H9 (cell line): Measurements from ENCODE around the gene CD180. TPM values are rescaled to one million over a fixed set of nuclear protein-coding genes. Genes with fewer than 3 reads are reported as not detected.
A peak's percentile ranks its signal among the peaks of the same experiment; 100 is the strongest.

Source experiments
- DNase-seq: peaks from one replicate; pipeline ENCODE4 v3.0.0-alpha.2; 2017
- H2AFZ ChIP-seq: one replicate; pipeline ENCODE4 v1.6.1; 2013; ENCODE audit warnings: mild to moderate bottlenecking, low read length, control low read depth, moderate library complexity
- H2AK5ac ChIP-seq: 2 replicates; pipeline ENCODE4 v1.6.1; 2013; ENCODE audit warnings: low read length, control low read depth, mixed read lengths; ENCODE audit not compliant: insufficient read length
- H2BK120ac ChIP-seq: one replicate; pipeline ENCODE4 v1.6.1; 2013; ENCODE audit warnings: low read depth, mild to moderate bottlenecking, low read length, control low read depth, inconsistent platforms; ENCODE audit not compliant: poor library complexity, severe bottlenecking
- H2BK12ac ChIP-seq: 2 replicates; pipeline ENCODE4 v1.6.1; 2013; ENCODE audit warnings: low read length, control low read depth, mixed read lengths, low read depth; ENCODE audit not compliant: insufficient read length
- H2BK15ac ChIP-seq: 2 replicates; pipeline ENCODE4 v1.6.1; 2013; ENCODE audit warnings: low read depth, low read length, control low read depth
- H2BK20ac ChIP-seq: one replicate; pipeline ENCODE4 v1.6.1; 2013; ENCODE audit warnings: low read depth, mild to moderate bottlenecking, low read length, control low read depth, inconsistent platforms; ENCODE audit not compliant: poor library complexity, severe bottlenecking
- H2BK5ac ChIP-seq: 2 replicates; pipeline ENCODE4 v1.6.1; 2013; ENCODE audit warnings: low read length, control low read depth, mixed read lengths; ENCODE audit not compliant: insufficient read length
- H3K14ac ChIP-seq: 2 replicates; pipeline ENCODE4 v1.6.1; 2013; ENCODE audit warnings: low read length, control low read depth; ENCODE audit not compliant: insufficient read depth
- H3K18ac ChIP-seq: 2 replicates; pipeline ENCODE4 v1.6.1; 2013; ENCODE audit warnings: low read depth, mild to moderate bottlenecking, mixed read lengths, low read length, control low read depth; ENCODE audit not compliant: insufficient read length
- H3K23ac ChIP-seq: 2 replicates; pipeline ENCODE4 v1.6.1; 2013; ENCODE audit warnings: low read length, control low read depth, mixed read lengths, low read depth; ENCODE audit not compliant: insufficient read length
- H3K23me2 ChIP-seq: 2 replicates; pipeline ENCODE4 v1.6.1; 2013; ENCODE audit warnings: low read depth, mild to moderate bottlenecking, mixed read lengths, low read length, control low read depth; ENCODE audit not compliant: insufficient read length, poor library complexity, severe bottlenecking
- H3K27ac ChIP-seq: 2 replicates; pipeline ENCODE4 v1.5.1; 2013; ENCODE audit warnings: low read length, control low read depth, mixed read lengths, low read depth; ENCODE audit not compliant: insufficient read length
- H3K27me3 ChIP-seq: 2 replicates; pipeline ENCODE4 v1.6.1; 2013; ENCODE audit warnings: low read length, control low read depth, inconsistent platforms; ENCODE audit not compliant: insufficient read depth
- H3K4ac ChIP-seq: 2 replicates; pipeline ENCODE4 v1.6.1; 2013; ENCODE audit warnings: low read depth, mild to moderate bottlenecking, control low read depth, inconsistent platforms, low read length, moderate library complexity
- H3K4me1 ChIP-seq: 2 replicates; pipeline ENCODE4 v1.6.1; 2013; ENCODE audit warnings: low read length, control low read depth, inconsistent platforms; ENCODE audit not compliant: insufficient read depth
- H3K4me2 ChIP-seq: 2 replicates; pipeline ENCODE4 v1.6.1; 2013; ENCODE audit warnings: low read length, control low read depth, mixed read lengths; ENCODE audit not compliant: insufficient read length, insufficient read depth
- H3K56ac ChIP-seq: 2 replicates; pipeline ENCODE4 v1.6.1; 2013; ENCODE audit warnings: low read depth, mild to moderate bottlenecking, mixed read lengths, low read length, control low read depth; ENCODE audit not compliant: insufficient read length
- H3K79me1 ChIP-seq: 2 replicates; pipeline ENCODE4 v1.6.1; 2013; ENCODE audit warnings: low read depth, mild to moderate bottlenecking, moderate library complexity, low read length, control low read depth, inconsistent platforms; ENCODE audit not compliant: insufficient read depth, poor library complexity, severe bottlenecking
- H3K79me2 ChIP-seq: 2 replicates; pipeline ENCODE4 v1.6.1; 2013; ENCODE audit warnings: low read length, control low read depth, inconsistent platforms; ENCODE audit not compliant: insufficient read depth
- H3K9ac ChIP-seq: 2 replicates; pipeline ENCODE4 v1.6.1; 2013; ENCODE audit warnings: low read length, control low read depth, mixed read lengths; ENCODE audit not compliant: insufficient read length; ENCODE audit errors: extremely low read depth
- H3K9me3 ChIP-seq: one replicate; pipeline ENCODE4 v1.6.1; 2013; ENCODE audit warnings: low read depth, low read length, inconsistent platforms; ENCODE audit not compliant: control insufficient read depth
- H3T11ph ChIP-seq: one replicate; pipeline ENCODE4 v1.6.1; 2013; ENCODE audit warnings: mild to moderate bottlenecking, low read length, control low read depth, inconsistent platforms
- H4K20me1 ChIP-seq: one replicate; pipeline ENCODE4 v1.6.1; 2013; ENCODE audit not compliant: control insufficient read depth, insufficient read length, insufficient read depth
- H4K5ac ChIP-seq: 2 replicates; pipeline ENCODE4 v1.6.1; 2013; ENCODE audit warnings: low read depth, mild to moderate bottlenecking, mixed read lengths, low read length, control low read depth; ENCODE audit not compliant: insufficient read length
- H4K8ac ChIP-seq: replicated peaks from 2 replicates; pipeline ENCODE4 v1.6.1; 2013; ENCODE audit warnings: low read length, control low read depth, mixed read lengths, low read depth; ENCODE audit not compliant: insufficient read length
- H4K91ac ChIP-seq: 2 replicates; pipeline ENCODE4 v1.6.1; 2013; ENCODE audit warnings: low read depth, mild to moderate bottlenecking, moderate library complexity, mixed read lengths, low read length, control low read depth; ENCODE audit not compliant: insufficient read length
- H3K27ac Mint-ChIP-seq, 3 experiments: 2 replicates in 2 of 3; 3 replicates in 1 of 3; pipeline ENCODE4 v1.8.0; 2020 to 2021; ENCODE audit warnings: mixed read lengths in 3 of 3, mild to moderate bottlenecking in 1 of 3, moderate library complexity in 1 of 3
- H3K27me3 Mint-ChIP-seq: 2 replicates; pipeline ENCODE4 v1.8.0; 2021; ENCODE audit warnings: low read depth, mild to moderate bottlenecking, moderate library complexity, mixed read lengths
- H3K36me3 Mint-ChIP-seq, 3 experiments: 2 replicates in 2 of 3; 3 replicates in 1 of 3; pipeline ENCODE4 v1.8.0; 2020 to 2021; ENCODE audit warnings: low read depth in 3 of 3, mixed read lengths in 3 of 3; ENCODE audit not compliant: insufficient read depth in 1 of 3
- H3K4me1 Mint-ChIP-seq, 2 experiments: 2 replicates each; pipeline ENCODE4 v1.8.0; 2020; ENCODE audit warnings: mixed read lengths in 2 of 2
- H3K4me3 Mint-ChIP-seq, 2 experiments: 2 replicates in 1 of 2; 3 replicates in 1 of 2; pipeline ENCODE4 v1.8.0; 2020 to 2021; ENCODE audit warnings: mild to moderate bottlenecking in 2 of 2, mixed read lengths in 2 of 2, moderate library complexity in 1 of 2
- H3K9me3 Mint-ChIP-seq, 2 experiments: 2 replicates in 1 of 2; 3 replicates in 1 of 2; pipeline ENCODE4 v1.8.0; 2020; ENCODE audit warnings: mild to moderate bottlenecking in 2 of 2, mixed read lengths in 2 of 2, moderate library complexity in 1 of 2
- CTCF ChIP-seq: fragments of 200-600 bp; sonication (generic); conservative IDR thresholded peaks from 3 replicates; pipeline ENCODE4 v1.8.0; 2021; ENCODE audit warnings: antibody characterized with exemption, mild to moderate bottlenecking
- WGBS: extraction: QIAGEN DNeasy Blood & Tissue Kit; methylation state at CpG from one replicate; pipeline ENCODE4 v1.1.7; 2013; ENCODE audit warnings: missing lambda C conversion rate, low lambda C conversion rate, mixed read lengths; ENCODE audit not compliant: insufficient read length; ENCODE audit errors: extremely low coverage; 5-methylcytosine and 5-hydroxymethylcytosine counted together
- total RNA-seq: library from RNA; stranded (reverse); gene quantifications from 2 replicates; pipeline ENCODE4 v1.2.1, GENCODE V29; 2021

Gene CD180
- total RNA-seq, 1 experiment from 2014 or later = not detected

- Histone ChIP-seq H4K91ac (no peak overlapping the region), H2BK120ac (no peak overlapping the region), H4K20me1 (no peaks in the 10 kb centered on the region), H3K9me3 (no peaks in the 10 kb centered on the region), H3K14ac (no peak overlapping the region), H3K79me2 (no peaks in the 10 kb centered on the region), H3K4ac (no peak overlapping the region), H3K4me2 (no peak overlapping the region), H3K4me1 (no peaks in the 10 kb centered on the region), H4K8ac (no peak overlapping the region), H2BK12ac (no peak overlapping the region), H3K23ac (no peak overlapping the region), H3K9ac (no peak overlapping the region), H3K56ac (no peak overlapping the region), H2AK5ac (no peak overlapping the region), H3K18ac (no peak overlapping the region), H2BK15ac (no peak overlapping the region), H3K23me2 (no peaks in the 10 kb centered on the region), H2BK20ac (no peak overlapping the region), H2AFZ (no peak overlapping the region), H4K5ac (no peak overlapping the region), H3K79me1 (no peaks in the 10 kb centered on the region), H2BK5ac (no peak overlapping the region), H3T11ph (no peak overlapping the region), H3K27me3 (no peaks in the 10 kb centered on the region), H3K27ac (no peak overlapping the region)
- H3K36me3 Mint-ChIP-seq = peaks cover 0 to 4% (median 3%) of the 10 kb centered on the region in 3 experiments; a peak in 4 of 7 replicates
- H3K27me3 Mint-ChIP-seq = no peaks in the 10 kb centered on the region
- H3K4me3 Mint-ChIP-seq = no peak overlapping the region
- no CpG with 5 or more reads among the region's 33 CpGs for WGBS
- DNase-seq = peak; percentile 33
- H3K9me3 Mint-ChIP-seq = no peaks in the 10 kb centered on the region
- H3K4me1 Mint-ChIP-seq = peaks cover 5 to 24% of the 10 kb centered on the region in 2 experiments
- no peak for TF ChIP-seq CTCF
- H3K27ac Mint-ChIP-seq = peak overlapping the region in 1 of 3 experiments; percentile 77; a peak in 1 of 7 replicates
Observed at GRCh38 chr5:67163863-67164595, 32.6 kb downstream of the CD180 start.
